ENCODE data around the gene IKZF1.

DNA sequence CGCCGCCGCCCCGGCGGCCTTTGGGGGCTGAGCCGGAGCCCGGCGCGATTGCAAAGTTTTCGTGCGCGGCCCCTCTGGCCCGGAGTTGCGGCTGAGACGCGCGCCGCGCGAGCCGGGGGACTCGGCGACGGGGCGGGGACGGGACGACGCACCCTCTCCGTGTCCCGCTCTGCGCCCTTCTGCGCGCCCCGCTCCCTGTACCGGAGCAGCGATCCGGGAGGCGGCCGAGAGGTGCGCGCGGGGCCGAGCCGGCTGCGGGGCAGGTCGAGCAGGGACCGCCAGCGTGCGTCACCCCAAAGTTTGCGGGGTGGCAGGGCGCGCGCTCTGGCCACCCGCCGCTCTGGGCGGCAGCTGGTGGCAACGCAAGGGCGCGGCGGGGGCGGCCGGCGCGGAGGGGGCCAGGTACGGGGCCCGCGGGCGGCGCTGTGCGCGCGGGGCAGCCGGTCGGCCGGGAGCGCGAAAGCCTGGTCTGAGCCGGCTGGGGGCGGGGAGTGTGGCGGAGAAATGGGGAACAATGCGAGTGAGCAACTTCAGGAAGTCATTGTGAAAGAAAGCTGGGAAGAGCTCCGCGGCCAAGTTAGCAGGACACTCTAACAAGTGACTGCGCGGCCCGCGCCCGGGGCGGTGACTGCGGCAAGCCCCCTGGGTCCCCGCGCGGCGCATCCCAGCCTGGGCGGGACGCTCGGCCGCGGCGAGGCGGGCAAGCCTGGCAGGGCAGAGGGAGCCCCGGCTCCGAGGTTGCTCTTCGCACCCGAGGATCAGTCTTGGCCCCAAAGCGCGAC is at the start of gene IKZF1:
- TF ChIP-seq, protein P1, sequence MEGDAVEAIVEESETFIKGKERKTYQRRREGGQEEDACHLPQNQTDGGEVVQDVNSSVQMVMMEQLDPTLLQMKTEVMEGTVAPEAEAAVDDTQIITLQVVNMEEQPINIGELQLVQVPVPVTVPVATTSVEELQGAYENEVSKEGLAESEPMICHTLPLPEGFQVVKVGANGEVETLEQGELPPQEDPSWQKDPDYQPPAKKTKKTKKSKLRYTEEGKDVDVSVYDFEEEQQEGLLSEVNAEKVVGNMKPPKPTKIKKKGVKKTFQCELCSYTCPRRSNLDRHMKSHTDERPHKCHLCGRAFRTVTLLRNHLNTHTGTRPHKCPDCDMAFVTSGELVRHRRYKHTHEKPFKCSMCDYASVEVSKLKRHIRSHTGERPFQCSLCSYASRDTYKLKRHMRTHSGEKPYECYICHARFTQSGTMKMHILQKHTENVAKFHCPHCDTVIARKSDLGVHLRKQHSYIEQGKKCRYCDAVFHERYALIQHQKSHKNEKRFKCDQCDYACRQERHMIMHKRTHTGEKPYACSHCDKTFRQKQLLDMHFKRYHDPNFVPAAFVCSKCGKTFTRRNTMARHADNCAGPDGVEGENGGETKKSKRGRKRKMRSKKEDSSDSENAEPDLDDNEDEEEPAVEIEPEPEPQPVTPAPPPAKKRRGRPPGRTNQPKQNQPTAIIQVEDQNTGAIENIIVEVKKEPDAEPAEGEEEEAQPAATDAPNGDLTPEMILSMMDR (IDR thresholded peaks at IDR 0.05; ENCODE audit: low read length) = no peak
- TF ChIP-seq EZH2 (optimal IDR thresholded peaks at IDR 0.05; ENCODE audit: low read depth, low read length) (no peak), EZH2phosphoT487 (IDR thresholded peaks at IDR 0.05; ENCODE audit: low read length) (no peak)

Data from MM.1S (cell line).